Activated T-helper 1 cell treated with anti-CD3 and anti-CD28 coated beads, Interleukin-12 subunit alpha, Interleukin-12 subunit beta, Interleukin-2, Interleukin-4 antibody, amounts not matched to agents 30 ng/mL and 10 ng/mL and 1 ng/mL, durations not matched to agents 14 hours and 24 hours and 36 hours (primary cell): Measurements from ENCODE around the gene TEX38. TPM values are rescaled to one million over a fixed set of nuclear protein-coding genes. Genes with fewer than 3 reads are reported as not detected.
"Not testable (repeated sequence)": the region's sequence is repeated elsewhere in the genome, so short reads cannot be mapped to it uniquely, and the experiment has no call there.

ENCODE experiments used
- DNase-seq: peaks from one replicate; pipeline ENCODE4 v3.0.0; 2021; ENCODE audit warnings: low spot score
- H3K27ac Mint-ChIP-seq: one replicate; pipeline ENCODE4 v1.8.0; 2021; ENCODE audit warnings: mild to moderate bottlenecking, mixed read lengths
- H3K27me3 Mint-ChIP-seq: one replicate; pipeline ENCODE4 v1.8.0; 2022; ENCODE audit warnings: mild to moderate bottlenecking, moderate library complexity, mixed read lengths; ENCODE audit not compliant: insufficient read depth
- H3K36me3 Mint-ChIP-seq: one replicate; pipeline ENCODE4 v1.8.0; 2021; ENCODE audit warnings: low read depth, mixed read lengths
- H3K4me1 Mint-ChIP-seq: one replicate; pipeline ENCODE4 v1.8.0; 2021; ENCODE audit warnings: low read depth, mixed read lengths
- H3K4me3 Mint-ChIP-seq: one replicate; pipeline ENCODE4 v1.8.0; 2021; ENCODE audit warnings: mild to moderate bottlenecking, moderate library complexity, mixed read lengths
- H3K9me3 Mint-ChIP-seq: one replicate; pipeline ENCODE4 v1.8.0; 2021; ENCODE audit warnings: mixed read lengths
- intact Hi-C: fragments of 100-400 bp; cut with micrococcal nuclease; formaldehyde crosslinking; loops from one replicate; pipeline ENCODE4 v1.15.1; 2024
- total RNA-seq: library from RNA; stranded (reverse); gene quantifications from 2 replicates; pipeline ENCODE4 v1.2.3, GENCODE V29; 2022

TEX38 gene
- total RNA-seq, 1 donor from 2014 or later = 0.18 TPM

DNA sequence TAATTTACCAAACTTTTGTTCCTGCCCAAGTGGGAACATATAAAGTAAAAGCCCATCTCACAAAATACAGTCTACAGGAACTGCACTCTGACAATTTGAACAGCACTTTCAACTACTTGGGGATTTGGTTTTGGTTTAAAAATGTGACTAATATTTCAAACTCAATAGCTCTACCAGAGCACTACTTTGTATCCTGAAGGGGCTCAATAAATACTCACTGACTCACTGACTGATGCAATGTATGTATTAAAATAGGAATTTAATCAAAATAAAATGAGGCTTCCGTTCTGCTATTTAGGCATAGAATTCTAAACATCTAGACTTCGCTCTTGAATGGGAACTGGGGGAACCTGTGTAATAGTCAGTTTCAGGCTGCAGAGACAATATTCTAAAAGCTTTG, 25.4 kb downstream of the TEX38 start:
- no peak for DNase-seq
- Mint-ChIP-seq H3K27me3 (no peaks in the 10 kb centered on the region), H3K4me3 (no peak overlapping the region), H3K36me3 (peaks cover 51% of the 10 kb centered on the region), H3K9me3 (peaks cover 6% of the 10 kb centered on the region), H3K27ac (no peak overlapping the region), H3K4me1 (peaks cover 34% of the 10 kb centered on the region)
- intact Hi-C loops = no loop called here

GRCh38 chr1:46699666-46700065, 28.0 kb downstream of the TEX38 start:
- intact Hi-C loops = no loop called here
- peaks cover 6% of the 10 kb centered on the region for H3K9me3 Mint-ChIP-seq
- H3K36me3 Mint-ChIP-seq = peaks cover 56% of the 10 kb centered on the region
- H3K4me1 Mint-ChIP-seq = peaks cover 35% of the 10 kb centered on the region
- H3K27ac Mint-ChIP-seq = peak overlapping the region; percentile 27
- no peak overlapping the region for H3K4me3 Mint-ChIP-seq
- H3K27me3 Mint-ChIP-seq = no peaks in the 10 kb centered on the region
- DNase-seq = no peak

DNA sequence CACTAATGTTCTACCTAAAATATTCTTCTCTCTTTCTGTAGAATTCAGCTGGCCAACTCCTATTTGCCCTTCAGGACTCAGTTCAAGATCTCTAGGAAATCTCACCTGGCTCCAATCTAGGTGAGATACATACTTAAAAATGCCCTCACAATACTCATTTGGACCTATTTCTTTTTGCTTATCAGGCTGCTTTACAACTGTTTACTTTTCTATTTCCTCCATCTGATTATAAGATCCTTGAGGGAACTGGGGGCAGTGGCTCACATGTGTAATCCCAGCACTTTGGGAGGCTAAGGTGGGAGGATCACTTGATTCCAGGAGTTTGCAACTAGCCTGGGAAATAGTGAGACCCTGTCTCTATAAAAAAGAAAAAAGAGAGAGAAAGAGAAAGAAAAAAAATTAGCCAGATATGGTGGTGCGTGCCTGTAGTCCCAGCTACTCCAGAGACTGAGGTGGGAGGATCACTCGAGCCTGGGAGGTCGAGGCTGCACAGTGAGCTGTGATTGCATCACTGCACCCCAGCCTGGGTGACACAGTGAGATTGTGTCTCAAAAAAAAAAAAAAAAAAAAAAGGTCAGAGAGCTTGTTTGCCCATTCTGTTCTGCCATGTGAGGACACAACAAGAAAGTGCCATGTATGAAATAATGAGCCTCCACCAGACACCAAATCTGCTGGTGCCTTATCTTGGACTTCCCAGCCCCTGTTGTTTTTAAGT, 32.4 kb downstream of the TEX38 start:
- intact Hi-C loops = no loop called here
- no peak for DNase-seq

DNA sequence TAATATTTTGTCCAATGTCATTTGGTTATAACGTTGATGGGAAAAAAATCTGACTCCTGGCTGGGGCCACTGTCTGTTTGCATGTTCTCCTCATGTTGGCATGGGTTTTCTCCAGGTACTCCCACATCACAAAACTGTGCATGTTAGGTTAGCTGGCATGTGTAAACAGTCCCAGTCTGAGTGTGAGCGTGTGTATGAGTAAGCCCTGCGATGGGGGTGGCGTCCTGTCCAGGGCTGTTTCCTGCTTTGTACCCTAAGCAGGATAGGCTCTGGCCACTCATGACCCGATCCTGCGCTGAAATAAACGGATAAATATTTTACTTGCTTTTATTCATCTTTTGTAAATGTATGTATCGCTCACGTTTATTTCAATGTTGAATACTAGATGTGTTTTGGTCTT, 33.8 kb downstream of the TEX38 start:
- intact Hi-C loops = no loop called here
- no peak for DNase-seq
- Mint-ChIP-seq H3K4me1 (peaks cover 30% of the 10 kb centered on the region), H3K27ac (no peak overlapping the region), H3K4me3 (no peak overlapping the region), H3K27me3 (no peaks in the 10 kb centered on the region), H3K36me3 (peaks cover 57% of the 10 kb centered on the region), H3K9me3 (no peaks in the 10 kb centered on the region)

More for the DNA sequence above, 32.4 kb downstream of the TEX38 start:
- peaks cover 37% of the 10 kb centered on the region for H3K4me1 Mint-ChIP-seq
- no peak overlapping the region for H3K4me3 Mint-ChIP-seq
- H3K27me3 Mint-ChIP-seq = no peaks in the 10 kb centered on the region
- H3K9me3 Mint-ChIP-seq = no peaks in the 10 kb centered on the region
- no peak overlapping the region for H3K27ac Mint-ChIP-seq
- peaks cover 48% of the 10 kb centered on the region for H3K36me3 Mint-ChIP-seq

DNA sequence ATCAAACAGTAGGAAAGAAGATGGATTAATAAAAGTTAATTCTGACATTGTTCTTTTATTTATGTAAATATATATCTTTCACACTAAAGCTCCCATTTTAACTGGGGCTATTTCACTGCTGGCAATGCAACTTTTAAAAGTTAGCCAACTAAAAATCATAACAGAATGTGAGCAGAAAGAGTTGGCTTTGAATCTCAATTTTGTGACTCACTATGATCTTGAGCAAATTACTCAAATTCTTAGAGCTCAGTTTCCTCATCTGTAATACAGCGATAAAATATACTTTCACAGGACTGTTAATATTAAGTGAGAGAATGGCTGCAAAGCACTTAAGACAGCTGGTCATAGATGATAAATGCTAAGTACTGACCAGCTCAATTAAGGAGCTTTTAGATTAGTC, 36.5 kb downstream of the TEX38 start:
- peaks cover 61% of the 10 kb centered on the region for H3K36me3 Mint-ChIP-seq
- intact Hi-C loops = no loop called here
- H3K27me3 Mint-ChIP-seq = no peaks in the 10 kb centered on the region
- H3K27ac Mint-ChIP-seq = no peak overlapping the region
- no peak overlapping the region for H3K4me3 Mint-ChIP-seq
- H3K4me1 Mint-ChIP-seq = peaks cover 34% of the 10 kb centered on the region
- no peak for DNase-seq
- no peaks in the 10 kb centered on the region for H3K9me3 Mint-ChIP-seq

DNA sequence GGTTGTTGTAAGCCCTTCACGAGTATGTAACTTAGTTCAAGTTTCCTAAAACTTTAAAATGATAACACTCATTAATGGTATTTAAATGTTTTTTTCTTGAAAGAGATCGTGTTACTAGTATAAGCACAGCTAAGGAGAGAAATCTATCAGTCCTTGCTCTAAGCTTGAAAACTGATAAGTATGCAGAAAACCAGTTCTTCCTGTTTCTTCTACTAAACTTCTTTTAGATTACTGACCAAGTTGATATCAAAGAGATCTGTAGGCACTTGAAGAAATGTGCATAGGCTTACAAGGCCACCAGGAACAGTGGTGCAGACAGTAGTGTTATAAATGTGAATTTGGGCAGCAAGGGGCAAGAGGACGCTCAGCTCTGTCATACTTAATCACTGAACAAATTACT, 43.3 kb downstream of the TEX38 start:
- intact Hi-C loops = loop anchor here (5.0 kb wide), 1 partner anchor 468 kb away; the partner anchor contains the start of gene RAD54L
- no peak overlapping the region for H3K4me3 Mint-ChIP-seq
- H3K9me3 Mint-ChIP-seq = no peaks in the 10 kb centered on the region
- H3K36me3 Mint-ChIP-seq = peaks cover 30% of the 10 kb centered on the region
- no peaks in the 10 kb centered on the region for H3K27me3 Mint-ChIP-seq
- DNase-seq = no peak
- H3K4me1 Mint-ChIP-seq = peaks cover 54% of the 10 kb centered on the region
- no peak overlapping the region for H3K27ac Mint-ChIP-seq

DNA sequence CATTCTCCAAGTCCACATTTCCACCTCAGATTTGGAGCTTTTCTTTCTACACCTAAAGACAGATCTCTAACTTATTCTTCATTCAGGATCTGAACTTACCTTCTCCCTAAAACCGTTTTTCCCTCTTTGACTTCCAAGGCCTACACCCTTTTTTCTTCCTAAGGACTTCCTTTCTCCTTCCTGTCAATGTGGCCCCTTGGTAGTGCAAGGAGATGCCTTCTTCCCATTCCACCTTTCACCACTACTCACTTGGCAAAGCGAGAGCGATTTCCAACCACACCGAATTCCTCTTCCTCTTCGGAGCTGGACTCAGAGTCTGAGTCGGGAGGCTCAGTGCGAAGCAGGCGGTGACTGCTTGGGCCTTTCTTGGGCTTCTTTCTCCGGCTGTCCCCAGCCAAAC, 46.0 kb downstream of the TEX38 start:
- no peaks in the 10 kb centered on the region for H3K27me3 Mint-ChIP-seq
- H3K4me1 Mint-ChIP-seq = peaks cover 41% of the 10 kb centered on the region
- peak overlapping the region; percentile 94 for H3K27ac Mint-ChIP-seq
- no peaks in the 10 kb centered on the region for H3K9me3 Mint-ChIP-seq
- DNase-seq = no peak
- peak overlapping the region; percentile 97 for H3K4me3 Mint-ChIP-seq
- H3K36me3 Mint-ChIP-seq = peaks cover 18% of the 10 kb centered on the region
- intact Hi-C loops = loop anchor here (2.0 to 5.0 kb wide), 4 partner anchors 41 to 470 kb away; partner anchors contain the start of genes LRRC41, RAD54L and UQCRH

DNA sequence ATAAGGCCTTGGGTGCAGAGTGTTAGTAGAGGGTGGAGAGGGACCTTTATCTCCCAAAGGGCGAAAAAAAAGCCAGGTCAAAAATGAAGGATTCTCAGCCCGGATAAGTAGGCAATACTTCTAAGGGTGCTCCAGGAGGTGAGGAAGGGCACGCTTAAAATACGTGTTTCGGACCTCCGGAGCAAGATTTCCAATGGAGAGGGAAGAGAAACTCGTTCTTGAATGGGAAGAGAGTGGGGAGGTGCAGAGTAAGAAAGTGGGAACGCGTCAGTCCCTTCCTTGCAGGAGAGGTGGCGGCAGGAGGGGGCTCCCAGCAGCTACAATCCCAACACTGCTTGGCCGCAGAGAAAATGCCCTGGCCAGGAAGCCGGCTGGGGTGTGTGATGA, 46.7 kb downstream of the TEX38 start:
- H3K4me3 Mint-ChIP-seq = peak overlapping the region; percentile 97

GRCh38 chr1:46718727-46719622, 47.3 kb downstream of the TEX38 start, which contains the start of gene EFCAB14:
Gene EFCAB14 (minus strand): TSS chr1:46719114. CDS start chr1:46718087, 1,027 bp downstream.
- no peaks in the 10 kb centered on the region for H3K27me3 Mint-ChIP-seq
- peak within 1 kb of the TSS; percentile 94 for H3K27ac Mint-ChIP-seq
- peak; percentile 99 for DNase-seq
- H3K9me3 Mint-ChIP-seq = no peaks in the 10 kb centered on the region
- intact Hi-C loops = loop anchor here (1.0 to 5.0 kb wide), 9 partner anchors 42 to 595 kb away; partner anchors contain the start of genes ATPAF1, LRRC41, MKNK1 and MOB3C
- H3K36me3 Mint-ChIP-seq = peaks cover 14% of the 10 kb centered on the region
- peaks cover 41% of the 10 kb centered on the region for H3K4me1 Mint-ChIP-seq
- peak within 1 kb of the TSS; percentile 97 for H3K4me3 Mint-ChIP-seq

More for the DNA sequence above, 46.7 kb downstream of the TEX38 start:
- H3K27me3 Mint-ChIP-seq = no peaks in the 10 kb centered on the region
- intact Hi-C loops = loop anchor here (2.0 to 5.0 kb wide), 4 partner anchors 42 to 471 kb away; partner anchors contain the start of genes LRRC41, RAD54L and UQCRH
- H3K36me3 Mint-ChIP-seq = peaks cover 14% of the 10 kb centered on the region
- H3K27ac Mint-ChIP-seq = peak overlapping the region; percentile 94
- DNase-seq = no peak
- H3K4me1 Mint-ChIP-seq = peaks cover 41% of the 10 kb centered on the region
- H3K9me3 Mint-ChIP-seq = no peaks in the 10 kb centered on the region

DNA sequence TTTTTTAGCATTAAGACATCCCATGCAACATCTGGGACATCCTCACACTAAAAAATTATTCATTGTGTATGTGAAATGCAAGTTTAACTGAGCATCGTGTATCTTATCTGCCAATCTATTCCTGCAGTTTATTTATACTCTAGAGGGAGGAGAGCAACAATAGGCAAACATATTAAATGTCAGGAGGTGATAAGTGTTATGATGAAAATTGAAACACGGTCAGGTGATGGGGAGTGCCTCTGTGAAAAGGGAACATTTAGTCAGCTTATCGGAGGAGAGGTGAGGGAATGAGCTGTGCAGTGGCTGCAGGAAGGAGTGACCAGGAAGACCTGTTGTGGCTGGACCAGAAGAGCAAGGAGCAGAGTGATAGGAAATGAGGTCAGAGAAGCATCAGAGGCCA, 48.0 kb downstream of the TEX38 start:
- Mint-ChIP-seq H3K36me3 (peaks cover 11% of the 10 kb centered on the region), H3K9me3 (no peaks in the 10 kb centered on the region), H3K27me3 (no peaks in the 10 kb centered on the region), H3K27ac (peak overlapping the region; percentile 81), H3K4me1 (peaks cover 41% of the 10 kb centered on the region), H3K4me3 (peak overlapping the region; percentile 82)
- intact Hi-C loops = loop anchor here (1.0 to 5.0 kb wide), 9 partner anchors 43 to 595 kb away; partner anchors contain the start of genes ATPAF1, LRRC41, MKNK1 and MOB3C
- DNase-seq = no peak

GRCh38 chr1:46720319-46720718, 48.7 kb downstream of the TEX38 start:
- DNase-seq, H3K36me3 Mint-ChIP-seq, intact Hi-C loops, H3K27ac Mint-ChIP-seq, H3K4me3 Mint-ChIP-seq, H3K27me3 Mint-ChIP-seq, H3K9me3 Mint-ChIP-seq: not testable (repeated sequence)
- H3K4me1 Mint-ChIP-seq = peaks cover 35% of the 10 kb centered on the region

- Mint-ChIP-seq H3K9me3 (no peaks in the 10 kb centered on the region), H3K4me3 (no peak overlapping the region), H3K4me1 (peaks cover 30% of the 10 kb centered on the region), H3K36me3 (peaks cover 3% of the 10 kb centered on the region), H3K27ac (no peak overlapping the region), H3K27me3 (peaks cover 7% of the 10 kb centered on the region)
- no peak for DNase-seq
- intact Hi-C loops = no loop called here
Measured at GRCh38 chr1:46721204-46721603, 49.5 kb downstream of the TEX38 start.
